GM20431 (cell line): Measurements from ENCODE around the gene MMS22L.
"Not testable (repeated sequence)": the region's sequence is repeated elsewhere in the genome, so short reads cannot be mapped to it uniquely, and the experiment has no call there.

Source experiments
- in situ Hi-C: fragments of 300-500 bp; cut with MseI, MboI; formaldehyde crosslinking; loops from one replicate; pipeline ENCODE4 v1.15.0; 2020; ENCODE audit warnings: low sequenced_read_pairs; ENCODE audit not compliant: unreplicated experiment

The MMS22L gene

GRCh38 chr6:97155447-97155846 is 127.6 kb downstream of the MMS22L start:
- in situ Hi-C loops = not testable (repeated sequence)

DNA sequence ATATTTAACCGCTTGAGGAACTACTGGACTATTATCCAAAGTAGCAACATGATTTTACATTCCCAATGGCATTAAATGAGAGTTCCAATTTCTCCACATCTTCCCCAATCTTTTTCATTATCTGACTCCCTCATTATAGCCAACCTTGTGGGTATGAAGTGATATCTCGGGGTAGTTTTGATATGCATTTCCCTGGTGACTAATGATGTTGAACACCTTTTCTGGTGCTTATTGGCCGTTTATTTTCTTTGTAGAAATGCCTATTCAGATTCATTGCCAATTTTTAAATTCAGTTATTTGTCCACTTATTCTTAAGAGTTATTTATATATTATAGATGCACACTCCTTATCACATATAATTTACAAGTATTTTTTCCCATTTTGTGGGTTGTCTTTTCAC is 129.0 kb downstream of the MMS22L start:
- in situ Hi-C loops = no loop called here

DNA sequence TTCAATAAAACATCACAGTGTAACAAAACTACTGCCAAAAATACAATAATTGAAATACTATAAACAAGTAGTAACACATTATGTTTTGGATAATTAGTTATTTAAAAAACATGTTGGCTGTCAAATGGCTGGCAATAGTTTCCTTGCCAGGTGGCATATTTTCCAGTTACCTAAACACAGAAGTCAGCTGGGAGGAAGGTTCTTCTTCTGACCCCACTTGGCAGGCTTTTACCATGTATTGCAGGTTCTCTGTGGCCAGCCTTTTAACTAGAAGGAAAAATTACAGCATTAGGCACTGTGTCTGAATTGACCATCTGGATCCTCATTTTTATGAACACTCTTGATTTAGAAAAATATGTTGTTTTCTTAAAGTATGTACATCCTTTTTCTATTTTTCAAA is 131.4 kb downstream of the MMS22L start:
- in situ Hi-C loops = no loop called here

GRCh38 chr6:97150932-97151331 is 132.1 kb downstream of the MMS22L start:
- in situ Hi-C loops = no loop called here

- in situ Hi-C loops = no loop called here
Observed at GRCh38 chr6:97147421-97147820, 135.6 kb downstream of the MMS22L start.

DNA sequence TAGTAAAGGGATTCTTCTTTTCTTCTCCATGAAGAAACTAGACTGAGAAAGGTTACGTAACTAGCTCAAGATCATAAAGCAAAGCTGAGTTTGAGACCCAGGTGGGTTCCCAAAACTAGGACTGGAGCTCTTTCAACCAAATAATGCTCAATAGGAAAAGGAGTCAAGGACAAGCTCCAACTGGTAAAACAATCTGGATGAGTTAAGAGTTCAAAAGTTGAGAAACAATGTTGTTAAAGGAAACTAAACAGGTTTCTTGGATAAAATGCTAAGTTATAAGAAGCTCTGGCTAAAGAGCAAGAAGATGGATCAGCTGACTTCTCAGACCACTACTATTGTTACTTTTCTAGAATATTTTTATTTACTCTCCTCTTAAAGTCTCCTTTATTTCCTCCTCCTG is 137.3 kb downstream of the MMS22L start:
- in situ Hi-C loops = no loop called here

DNA sequence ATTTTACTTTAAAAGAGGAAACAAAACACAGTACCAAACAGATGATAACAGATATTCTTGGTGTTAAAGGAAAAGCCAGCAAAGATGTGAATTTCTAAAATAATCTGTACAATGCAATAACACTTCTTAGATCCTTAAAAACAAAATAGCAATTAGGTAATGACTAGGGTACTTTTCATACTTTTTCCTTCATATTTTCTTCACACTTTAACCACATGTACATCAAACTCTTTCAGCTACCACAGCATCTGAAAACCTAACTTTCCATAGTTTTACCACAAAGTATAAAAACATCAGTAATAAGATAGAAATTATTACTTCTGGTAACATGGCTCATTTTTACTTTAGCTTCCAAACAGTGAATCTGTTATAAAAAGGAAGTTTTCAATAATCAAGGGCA is 141.3 kb downstream of the MMS22L start:
- in situ Hi-C loops = no loop called here

DNA sequence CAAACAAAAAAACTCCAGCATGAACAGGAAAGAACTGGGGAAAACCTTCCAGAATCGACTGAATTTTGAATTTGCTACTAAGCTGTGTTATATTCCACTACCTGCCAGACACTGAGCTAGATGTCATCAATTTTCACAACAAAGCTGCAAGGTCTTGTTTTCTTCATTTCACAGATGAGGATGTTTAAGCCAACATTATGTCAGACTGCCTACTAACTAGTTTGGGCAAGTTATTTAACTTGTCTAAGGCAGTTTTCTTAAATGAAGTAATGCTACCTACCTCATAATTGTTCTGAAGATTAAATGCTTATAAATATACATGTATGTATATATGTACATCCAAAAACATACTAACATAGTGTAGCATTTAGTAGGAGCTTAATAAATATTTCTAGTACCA is 144.4 kb downstream of the MMS22L start:
- in situ Hi-C loops = no loop called here

DNA sequence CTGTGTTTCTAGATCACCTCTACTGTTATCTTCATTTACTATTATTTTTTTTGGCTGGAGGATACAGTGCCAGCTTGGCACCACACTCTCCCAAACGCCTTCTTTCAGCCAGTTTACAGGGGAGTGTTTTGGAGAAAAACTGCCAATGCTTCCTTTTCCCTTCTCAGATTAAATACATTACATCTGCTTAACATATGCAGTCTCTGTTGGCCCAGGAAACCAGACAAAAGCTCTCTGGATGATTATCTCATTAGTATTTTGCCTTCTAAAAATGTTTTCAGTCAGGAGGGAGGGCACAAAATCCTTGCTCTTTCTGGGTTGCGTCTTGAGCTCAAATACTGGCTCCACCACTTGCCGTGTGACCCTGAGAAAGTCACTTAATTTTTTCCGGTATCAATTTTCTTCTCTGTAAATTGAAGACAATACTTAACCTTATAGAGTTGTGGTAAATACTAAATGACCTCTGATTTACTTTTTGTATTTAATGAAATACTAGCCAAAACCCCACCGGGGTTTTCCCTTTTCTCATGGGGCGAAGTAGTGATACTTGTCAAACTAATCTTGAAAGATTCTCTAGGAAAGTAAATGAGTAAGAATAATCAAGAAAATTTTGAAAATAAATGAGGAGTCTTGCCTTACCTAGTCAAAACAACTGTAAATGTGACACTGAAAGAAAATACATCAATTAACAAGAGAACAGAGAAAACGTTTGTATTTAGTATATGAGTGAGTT is 146.2 kb downstream of the MMS22L start:
- in situ Hi-C loops = no loop called here

DNA sequence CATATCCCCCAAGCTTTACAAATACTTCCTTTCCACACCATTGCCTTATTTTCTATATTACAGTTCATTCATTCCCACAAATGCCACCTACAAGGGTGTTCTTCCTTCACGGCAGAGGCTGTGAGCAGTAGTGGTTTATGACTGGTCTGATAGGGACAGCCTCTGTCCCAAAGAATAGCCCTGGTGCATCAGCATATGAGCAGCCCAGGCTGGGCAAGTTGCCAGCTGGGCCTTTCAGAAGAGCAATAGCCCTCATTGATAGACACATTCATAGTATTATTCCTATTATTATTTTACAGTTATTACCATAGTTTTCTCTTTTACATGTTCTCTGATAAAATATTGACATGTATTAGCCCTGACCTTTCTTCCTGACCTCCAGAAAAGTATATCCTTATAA is 149.9 kb downstream of the MMS22L start:
- in situ Hi-C loops = no loop called here

DNA sequence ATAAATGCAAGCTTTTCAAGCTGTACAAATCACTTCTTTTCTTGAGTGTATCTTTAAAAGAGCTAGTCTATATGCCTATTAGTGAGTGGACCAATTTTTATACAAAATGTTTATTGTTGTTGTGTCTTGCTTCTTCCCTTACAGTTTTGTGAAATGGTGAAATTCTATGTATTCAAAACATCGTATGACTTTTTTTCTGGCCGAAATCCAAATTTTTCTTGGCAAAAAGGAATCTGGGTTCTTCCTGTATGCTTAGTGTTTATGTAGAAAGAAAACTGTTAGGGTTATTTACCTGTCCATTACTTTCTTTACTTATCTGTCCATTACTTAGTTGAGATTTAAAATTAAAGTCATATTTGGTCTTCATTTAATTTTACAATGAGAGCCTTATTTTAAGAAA is 153.9 kb downstream of the MMS22L start:
- in situ Hi-C loops = no loop called here

DNA sequence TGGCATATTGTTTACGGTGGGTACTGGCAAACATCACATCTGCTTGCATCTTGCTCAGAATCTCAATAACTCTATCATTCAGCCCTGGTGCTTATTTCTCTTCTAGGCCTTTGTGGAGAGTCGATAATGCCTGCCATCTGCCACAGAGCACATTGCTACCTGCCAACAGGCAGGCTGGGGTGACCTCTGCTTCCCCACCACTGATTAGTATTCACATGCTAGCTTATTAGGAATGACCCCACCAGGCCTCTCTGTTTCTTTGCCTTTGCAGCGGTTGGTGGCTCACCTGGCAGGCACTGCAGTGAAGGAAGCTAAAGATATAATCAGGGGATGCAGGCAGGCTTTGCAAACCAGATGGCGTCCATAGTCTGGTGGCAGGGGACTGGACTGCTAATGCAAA is 154.5 kb downstream of the MMS22L start:
- in situ Hi-C loops = no loop called here

DNA sequence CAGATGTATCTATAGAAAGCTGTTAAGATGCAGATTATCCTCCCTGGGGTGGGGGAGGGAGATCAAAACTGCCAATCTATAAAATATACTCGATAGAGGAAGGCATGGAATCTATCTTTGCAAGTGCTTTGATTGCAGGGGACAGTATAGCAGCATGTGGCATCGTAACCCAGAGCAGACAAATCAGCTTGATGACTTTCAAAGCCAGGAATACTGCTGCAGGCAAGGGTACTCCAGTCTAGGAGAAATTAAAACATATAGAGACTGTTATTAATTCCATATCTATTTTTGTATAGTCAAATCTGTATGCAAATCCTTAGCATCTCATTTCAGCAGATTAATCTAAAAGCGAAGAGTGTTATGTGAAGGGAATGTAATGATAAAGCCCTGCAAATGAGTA is 159.4 kb downstream of the MMS22L start:
- in situ Hi-C loops = no loop called here

GRCh38 chr6:97123112-97123511 is 159.9 kb downstream of the MMS22L start:
- in situ Hi-C loops = no loop called here

DNA sequence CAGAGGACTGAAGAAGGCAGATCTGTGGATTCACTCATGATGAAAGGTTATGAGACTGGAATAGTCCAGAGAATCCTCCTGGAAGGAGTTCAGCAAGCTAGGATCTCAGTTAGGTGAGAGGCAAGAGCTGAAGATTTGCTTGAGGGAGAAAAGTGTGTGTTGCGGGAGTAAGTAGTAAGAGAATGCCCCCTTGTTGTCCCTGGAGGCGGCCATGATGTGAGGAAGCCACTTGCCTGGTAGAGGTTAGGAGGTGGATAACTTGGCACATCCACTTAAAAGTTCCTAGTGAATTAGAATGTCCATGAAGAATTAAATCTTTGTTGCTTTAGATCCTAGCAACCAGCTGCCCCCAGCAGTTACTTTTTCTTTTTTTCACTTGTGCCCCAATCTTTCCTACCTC is 162.5 kb downstream of the MMS22L start:
- in situ Hi-C loops = no loop called here

- in situ Hi-C loops = no loop called here
Observed at GRCh38 chr6:97114645-97115044, 168.4 kb downstream of the MMS22L start.

DNA sequence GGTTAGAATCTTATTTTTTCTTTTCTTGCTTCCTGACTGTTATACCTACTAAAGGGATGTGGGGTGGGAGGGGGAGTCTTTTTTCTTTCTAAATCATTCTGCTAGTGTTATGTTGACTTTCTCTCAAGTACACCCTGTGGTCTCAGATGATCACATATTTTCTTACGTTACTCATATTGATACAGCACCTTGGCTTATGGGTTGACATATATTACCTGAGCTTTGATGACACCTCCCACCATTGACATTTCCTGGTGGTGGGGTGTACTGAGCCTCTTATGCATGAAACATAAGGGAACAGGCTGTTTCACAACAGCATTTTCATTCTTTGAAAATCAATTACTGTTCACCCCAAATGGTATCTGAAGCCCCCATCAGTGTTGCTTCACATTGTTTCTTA is 169.8 kb downstream of the MMS22L start:
- in situ Hi-C loops = no loop called here

- in situ Hi-C loops = no loop called here
Observed at GRCh38 chr6:97111243-97111642, 171.8 kb downstream of the MMS22L start.

DNA sequence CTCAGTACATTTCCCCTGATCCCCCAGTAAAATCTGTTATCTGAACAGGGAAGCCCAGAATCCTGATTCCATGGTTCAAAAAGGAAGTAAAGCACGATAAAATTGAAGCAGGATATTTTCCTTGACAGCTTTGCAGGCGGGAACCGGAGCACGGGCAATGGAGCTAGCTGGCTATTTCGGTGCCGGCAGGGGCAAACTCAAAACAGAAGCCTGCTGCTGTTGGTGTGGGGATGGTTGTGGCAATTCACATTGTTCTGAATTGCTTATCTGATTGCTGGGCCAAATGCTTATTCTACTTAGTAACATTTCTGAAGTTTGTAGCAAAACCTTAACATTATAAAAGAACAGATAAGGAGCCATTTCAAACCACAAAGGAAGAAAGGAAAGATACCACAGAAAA is 172.4 kb downstream of the MMS22L start:
- in situ Hi-C loops = no loop called here

- in situ Hi-C loops = no loop called here
Observed at GRCh38 chr6:97110149-97110548, 172.9 kb downstream of the MMS22L start.

GRCh38 chr6:97109444-97109843 is 173.6 kb downstream of the MMS22L start:
- in situ Hi-C loops = no loop called here

GRCh38 chr6:97102145-97102790 is 180.7 kb downstream of the MMS22L start:
- in situ Hi-C loops = no loop called here
